Activated CD4-positive, alpha-beta memory T cell treated with anti-CD3 and anti-CD28 coated beads for 36 hours (primary cell): Measurements from ENCODE around the gene CMC4. TPM values are rescaled to one million over a fixed set of nuclear protein-coding genes. Genes with fewer than 3 reads are reported as not detected.

Experiments used
- CTCF ChIA-PET: fragments of 350-600 bp; sonication (Branson Sonifier 250); formaldehyde crosslinking; loops from one replicate; lab custom pipeline; 2021; ENCODE audit warnings: antibody characterized with exemption, inconsistent platforms; lab: Charles Lee
- POLR2A ChIA-PET: fragments of 350-600 bp; sonication (Branson Sonifier 250); formaldehyde crosslinking; loops from one replicate; lab custom pipeline; 2021; ENCODE audit warnings: antibody characterized with exemption; lab: Charles Lee
- DNase-seq: peaks from one replicate; pipeline ENCODE4 v3.0.0-alpha.2; 2020
- H3K27ac Mint-ChIP-seq: one replicate; pipeline ENCODE4 v1.8.0; 2021; ENCODE audit warnings: mixed read lengths
- H3K27me3 Mint-ChIP-seq: one replicate; pipeline ENCODE4 v1.8.0; 2021; ENCODE audit warnings: mixed read lengths
- H3K36me3 Mint-ChIP-seq: one replicate; pipeline ENCODE4 v1.8.0; 2021; ENCODE audit warnings: mixed read lengths
- H3K4me1 Mint-ChIP-seq: one replicate; pipeline ENCODE4 v1.8.0; 2021; ENCODE audit warnings: low read depth, mixed read lengths
- H3K4me3 Mint-ChIP-seq: one replicate; pipeline ENCODE4 v1.8.0; 2021; ENCODE audit warnings: mild to moderate bottlenecking, mixed read lengths
- H3K9me3 Mint-ChIP-seq: one replicate; pipeline ENCODE4 v1.8.0; 2021; ENCODE audit warnings: mixed read lengths
- intact Hi-C: fragments of 100-400 bp; cut with micrococcal nuclease; formaldehyde crosslinking; loops from one replicate; pipeline ENCODE4 v1.15.1; 2023
- total RNA-seq, 2 experiments: library from RNA; stranded (reverse); gene quantifications; one replicate each; pipeline ENCODE4 v1.2.3, GENCODE V29; 2021

CMC4 gene
- total RNA-seq, 2 experiments from 2014 or later = 4.9 to 7.2 TPM

- ChIA-PET CTCF (interaction anchor here (0.7 to 3.3 kb wide), 5 partner anchors 10 to 189 kb away, joined by 3 to 12 read pairs (median 3); no protein-coding TSS in a partner anchor), POLR2A (interaction anchor here (0.8 to 1.3 kb wide), 2 partner anchors 43 to 46 kb away, joined by 3 to 5 read pairs; no protein-coding TSS in a partner anchor)
- intact Hi-C loops = loop anchor here (1.0 to 2.0 kb wide), 2 partner anchors 36 to 45 kb away; partner anchors contain the start of genes BRCC3, CMC4 and MTCP1
- H3K9me3 Mint-ChIP-seq = no peaks in the 10 kb centered on the region
- H3K4me1 Mint-ChIP-seq = peaks cover 19% of the 10 kb centered on the region
- H3K36me3 Mint-ChIP-seq = no peaks in the 10 kb centered on the region
- no peak for DNase-seq
- peak overlapping the region; percentile 72 for H3K4me3 Mint-ChIP-seq
- no peaks in the 10 kb centered on the region for H3K27me3 Mint-ChIP-seq
- H3K27ac Mint-ChIP-seq = peak overlapping the region; percentile 81
These were observed 44.6 kb downstream of the CMC4 start for GRCh38 chrX:155026420-155026726.

- no peaks in the 10 kb centered on the region for H3K36me3 Mint-ChIP-seq
- CTCF ChIA-PET = no interaction called here
- no peaks in the 10 kb centered on the region for H3K9me3 Mint-ChIP-seq
- POLR2A ChIA-PET = no interaction called here
- intact Hi-C loops = no loop called here
- H3K27ac Mint-ChIP-seq = no peak overlapping the region
- DNase-seq = no peak
- no peaks in the 10 kb centered on the region for H3K27me3 Mint-ChIP-seq
- H3K4me3 Mint-ChIP-seq = no peak overlapping the region
- H3K4me1 Mint-ChIP-seq = peaks cover 13% of the 10 kb centered on the region
These were observed 46.8 kb downstream of the CMC4 start for GRCh38 chrX:155023907-155024833.

- Mint-ChIP-seq H3K36me3 (no peaks in the 10 kb centered on the region), H3K4me1 (peaks cover 2% of the 10 kb centered on the region), H3K9me3 (no peaks in the 10 kb centered on the region), H3K27ac (no peak within 1 kb of the TSS), H3K4me3 (no peak within 1 kb of the TSS), H3K27me3 (no peaks in the 10 kb centered on the region)
- DNase-seq = no peak
- ChIA-PET POLR2A (no interaction called here), CTCF (no interaction called here)
- intact Hi-C loops = no loop called here
These were observed 48.4 kb downstream of the CMC4 start, which contains the start of gene F8 for GRCh38 chrX:155022585-155022984. F8 (minus strand) TSS chrX:155022723; CDS start chrX:155022552, 171 bp downstream.

- ChIA-PET POLR2A (no interaction called here), CTCF (no interaction called here)
- no peak overlapping the region for H3K4me3 Mint-ChIP-seq
- intact Hi-C loops = no loop called here
- H3K36me3 Mint-ChIP-seq = no peaks in the 10 kb centered on the region
- H3K4me1 Mint-ChIP-seq = peaks cover 2% of the 10 kb centered on the region
- no peaks in the 10 kb centered on the region for H3K27me3 Mint-ChIP-seq
- H3K27ac Mint-ChIP-seq = no peak overlapping the region
- no peaks in the 10 kb centered on the region for H3K9me3 Mint-ChIP-seq
- DNase-seq = no peak
These were observed 50.3 kb downstream of the CMC4 start for GRCh38 chrX:155020591-155020990.

Other genes with a start within 250 kb of the CMC4 start
- gene SMIM9, start 236.5 kb downstream of the CMC4 start, total RNA-seq = not detected
- 10 to 100 TPM; 42.9 to 43.3 TPM for gene F8A1, start 184.8 kb downstream of the CMC4 start, total RNA-seq
- 1 to 10 TPM; 7.5 to 8.9 TPM for gene F8, start 48.4 kb downstream of the CMC4 start, total RNA-seq
- gene FUNDC2, start 44.3 kb downstream of the CMC4 start, total RNA-seq = 10 to 100 TPM; 95.1 to 95.9 TPM
- 10 to 100 TPM; 16.2 to 19.2 TPM for gene MTCP1, start within 50 bp of the CMC4 start, total RNA-seq
- gene BRCC3, start 372 bp upstream of the CMC4 start, total RNA-seq = 10 to 100 TPM; 24.4 to 26.7 TPM
- gene VBP1, start 145.3 kb upstream of the CMC4 start, total RNA-seq = 100 to 1,000 TPM in 1 of 2 experiments, 10 to 100 TPM in 1; 89.7 to 100 TPM
- 10 to 100 TPM; 13.6 to 15.3 TPM for gene RAB39B, start 193.4 kb upstream of the CMC4 start, total RNA-seq